Choroid plexus epithelial cell (primary cell): Measurements from ENCODE around the gene MAGOHB.
"Not testable (repeated sequence)": the region's sequence is repeated elsewhere in the genome, so short reads cannot be mapped to it uniquely, and the experiment has no call there.

Experiments used
- DNase-seq: peaks from one replicate; pipeline ENCODE4 v3.0.0-alpha.2; 2010; ENCODE audit warnings: low read depth
- H3K4me3 ChIP-seq: 2 replicates; pipeline ENCODE4 v1.5.1; 2011; ENCODE audit warnings: low read depth, mild to moderate bottlenecking, control low read depth, low read length, moderate library complexity
- TF ChIP-seq, protein P1 (sequence below): conservative IDR thresholded peaks from 2 replicates; pipeline ENCODE4 v1.5.1; 2011; ENCODE audit warnings: low read depth, mild to moderate bottlenecking, control low read depth, inconsistent platforms, low read length, moderate library complexity

The MAGOHB gene

DNA sequence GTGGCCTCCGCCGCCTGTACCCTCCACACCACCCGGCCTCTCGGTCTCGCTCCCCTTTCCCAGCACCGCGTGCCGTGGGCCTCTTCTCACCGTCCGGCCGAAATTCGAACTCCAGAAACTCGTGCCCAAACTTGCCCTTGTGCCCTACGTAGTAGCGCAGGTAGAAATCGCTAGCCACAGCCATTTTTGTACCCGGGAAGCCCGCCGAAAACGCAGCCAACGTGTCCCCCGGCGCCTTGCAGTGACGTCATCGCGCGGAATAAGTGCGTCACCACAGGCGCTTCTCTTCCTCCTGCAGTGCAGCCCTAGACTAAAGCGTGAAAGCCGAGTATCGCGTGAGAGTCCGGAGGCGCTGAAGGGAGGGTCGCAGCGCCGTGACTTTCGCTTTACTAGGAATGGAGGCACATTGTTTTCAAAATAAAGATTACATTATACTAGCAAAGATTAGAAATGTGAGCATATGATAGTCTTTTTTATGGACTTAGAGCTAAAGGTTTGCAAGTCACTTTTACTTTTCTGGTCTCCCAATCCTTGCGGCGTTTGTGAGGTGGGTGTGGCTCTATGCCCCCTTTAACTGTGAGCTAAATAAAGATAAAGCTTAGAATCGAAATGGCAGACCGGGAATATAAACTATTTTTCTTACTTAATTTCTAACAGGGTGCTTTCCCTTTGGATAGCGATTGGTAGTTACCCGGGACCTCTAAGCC lies at the start of gene MAGOHB:
TSS of gene MAGOHB (minus strand) at position 261 of the 707 bp plus-strand sequence. CDS start at position 184, 77 bp downstream.
- H3K4me3 ChIP-seq, result peak within 1 kb of the TSS; percentile 78
- TF ChIP-seq, protein P1, sequence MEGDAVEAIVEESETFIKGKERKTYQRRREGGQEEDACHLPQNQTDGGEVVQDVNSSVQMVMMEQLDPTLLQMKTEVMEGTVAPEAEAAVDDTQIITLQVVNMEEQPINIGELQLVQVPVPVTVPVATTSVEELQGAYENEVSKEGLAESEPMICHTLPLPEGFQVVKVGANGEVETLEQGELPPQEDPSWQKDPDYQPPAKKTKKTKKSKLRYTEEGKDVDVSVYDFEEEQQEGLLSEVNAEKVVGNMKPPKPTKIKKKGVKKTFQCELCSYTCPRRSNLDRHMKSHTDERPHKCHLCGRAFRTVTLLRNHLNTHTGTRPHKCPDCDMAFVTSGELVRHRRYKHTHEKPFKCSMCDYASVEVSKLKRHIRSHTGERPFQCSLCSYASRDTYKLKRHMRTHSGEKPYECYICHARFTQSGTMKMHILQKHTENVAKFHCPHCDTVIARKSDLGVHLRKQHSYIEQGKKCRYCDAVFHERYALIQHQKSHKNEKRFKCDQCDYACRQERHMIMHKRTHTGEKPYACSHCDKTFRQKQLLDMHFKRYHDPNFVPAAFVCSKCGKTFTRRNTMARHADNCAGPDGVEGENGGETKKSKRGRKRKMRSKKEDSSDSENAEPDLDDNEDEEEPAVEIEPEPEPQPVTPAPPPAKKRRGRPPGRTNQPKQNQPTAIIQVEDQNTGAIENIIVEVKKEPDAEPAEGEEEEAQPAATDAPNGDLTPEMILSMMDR, result no peak
- peak; percentile 98 for DNase-seq

DNA sequence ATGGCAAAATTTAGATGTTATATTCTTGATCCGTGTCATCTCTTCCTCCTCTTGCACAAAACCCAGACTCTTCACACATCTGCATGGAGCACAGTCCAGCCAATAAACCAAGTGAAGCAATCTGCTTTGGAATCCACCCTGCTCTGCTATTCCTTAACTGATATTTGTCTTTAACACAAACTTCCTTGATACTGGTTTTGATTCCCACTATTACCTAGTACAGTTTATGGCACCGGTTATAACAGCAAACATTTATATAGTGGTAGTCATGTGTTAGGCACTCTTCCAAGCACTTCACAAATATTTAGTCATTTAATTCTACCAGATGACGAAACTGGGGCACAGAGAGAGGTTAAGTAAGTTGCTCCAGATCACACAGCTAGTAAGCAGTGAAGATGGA lies 47.9 kb upstream of the MAGOHB start:
- DNase-seq, result peak; percentile 23
- H3K4me3 ChIP-seq, result no peak overlapping the region
- TF ChIP-seq, protein P1, result no peak

DNA sequence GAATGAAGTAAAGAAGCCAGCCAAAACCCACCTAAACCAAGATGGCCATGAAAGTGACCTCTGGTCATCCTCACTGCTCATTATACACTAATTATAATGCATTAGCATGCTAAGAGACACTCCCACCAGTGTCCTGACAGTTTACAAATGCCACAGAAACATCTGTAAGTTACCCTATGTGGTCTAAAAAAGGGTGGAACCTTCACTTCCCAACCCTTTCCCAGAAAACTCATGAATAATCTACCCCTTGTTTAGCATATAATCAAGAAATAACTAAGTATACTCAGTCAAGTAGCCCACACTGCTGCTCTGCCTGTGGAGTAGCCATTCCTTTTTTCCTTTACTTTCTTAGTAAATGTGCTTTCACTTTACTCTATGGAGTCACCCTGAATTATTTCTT lies 40.6 kb upstream of the MAGOHB start:
- TF ChIP-seq, protein P1, result no peak
- no peak overlapping the region for H3K4me3 ChIP-seq
- DNase-seq, result no peak

DNA sequence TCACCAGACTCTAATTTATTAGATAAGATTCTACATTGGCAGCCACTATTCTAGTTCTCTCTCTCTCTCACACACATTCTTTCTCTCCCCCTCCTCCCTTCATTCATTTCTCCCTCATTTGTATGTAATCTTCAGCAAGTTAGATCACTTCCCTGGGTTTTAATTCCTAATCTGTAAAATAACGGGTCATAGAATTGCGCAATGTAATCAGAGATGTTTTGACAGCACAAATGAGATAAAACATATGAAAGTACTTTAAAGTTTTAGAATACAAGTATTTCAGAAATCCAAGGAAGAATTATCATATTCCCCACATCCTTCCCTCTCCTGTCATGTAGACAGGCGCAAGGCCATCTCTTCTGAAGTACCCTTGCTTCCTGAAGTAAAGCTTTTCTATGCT lies 38.8 kb upstream of the MAGOHB start:
- no peak overlapping the region for H3K4me3 ChIP-seq
- TF ChIP-seq, protein P1, result no peak
- DNase-seq, result no peak

DNA sequence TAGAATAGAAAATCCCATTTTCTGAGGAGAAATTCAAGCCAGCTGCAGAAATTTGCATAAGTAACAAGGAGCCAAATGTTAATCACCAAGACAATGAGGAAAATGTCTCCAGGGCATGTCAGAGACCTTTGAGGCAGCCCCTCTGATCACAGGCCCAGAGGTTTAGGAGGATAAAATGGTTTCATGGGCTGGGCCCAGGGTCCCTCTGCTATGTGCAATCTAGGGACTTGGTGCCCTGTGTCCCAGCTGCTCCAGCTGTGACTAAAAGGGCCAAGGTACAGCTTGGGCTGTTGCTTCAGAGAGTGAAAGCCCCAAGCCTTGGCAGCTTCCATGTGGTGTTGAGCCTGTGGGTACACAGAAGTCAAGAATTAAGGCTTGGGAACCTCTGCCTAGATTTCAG lies 33.2 kb upstream of the MAGOHB start:
- not testable (repeated sequence) for DNase-seq

DNA sequence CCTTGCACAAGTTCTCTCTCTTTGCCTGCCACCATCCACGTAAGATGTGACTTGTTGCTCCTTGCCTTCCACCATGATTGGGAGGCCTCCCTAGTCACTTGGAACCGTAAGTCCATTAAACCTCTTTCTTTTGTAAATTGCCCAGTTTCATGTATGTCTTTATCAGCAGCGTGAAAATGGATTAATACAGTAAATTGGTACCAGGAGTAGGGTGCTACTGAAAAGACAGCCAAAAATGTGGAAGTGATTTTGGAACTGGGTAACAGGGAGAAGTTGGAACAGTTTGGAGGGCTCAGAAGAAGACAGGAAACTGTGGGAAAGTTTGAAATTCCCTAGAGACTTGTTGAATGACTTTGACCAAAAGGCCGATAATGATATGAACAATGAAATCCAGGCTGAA lies 32.5 kb upstream of the MAGOHB start:
- TF ChIP-seq, protein P1, result no peak
- no peak for DNase-seq
- no peak overlapping the region for H3K4me3 ChIP-seq

More for the DNA sequence above, 33.2 kb upstream of the MAGOHB start:
- H3K4me3 ChIP-seq, result not testable (repeated sequence)

DNA sequence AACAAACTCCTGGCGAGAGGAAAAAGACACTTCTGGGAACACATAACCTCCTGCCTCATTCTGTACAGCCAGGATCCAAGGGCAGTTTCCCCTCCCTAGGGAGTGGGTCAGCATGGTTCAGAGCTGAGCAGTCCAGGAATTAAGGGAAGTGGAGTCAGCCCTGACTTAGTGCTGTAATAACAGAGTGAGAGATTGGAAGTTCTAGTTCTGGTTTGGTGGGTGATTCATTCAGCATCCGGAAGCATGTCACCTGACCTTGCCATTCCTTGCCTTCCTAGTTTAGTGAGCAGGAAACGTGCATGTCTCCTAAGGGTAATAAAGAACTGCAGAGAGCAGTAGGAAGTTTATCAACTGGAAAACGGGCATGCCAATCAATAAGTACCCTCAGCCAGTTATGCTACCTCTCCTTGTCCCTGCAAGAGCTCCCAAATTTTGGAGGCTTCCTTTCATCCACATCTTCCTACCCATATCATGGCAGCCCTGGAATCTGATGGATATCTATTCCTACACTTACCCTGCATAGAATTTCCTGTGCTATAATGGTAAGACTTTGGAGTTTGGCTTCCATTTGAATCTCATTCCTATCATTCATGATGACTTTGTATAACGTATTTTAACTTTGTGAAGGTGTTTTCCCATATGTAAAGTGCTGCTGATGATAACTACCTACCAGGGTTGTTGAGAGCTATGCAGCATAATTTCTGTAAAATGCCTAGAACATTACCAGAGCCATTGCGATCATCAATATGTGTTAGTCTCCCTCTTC lies 28.5 kb upstream of the MAGOHB start:
- peak; percentile 71 for DNase-seq
- TF ChIP-seq, protein P1, result no peak
- no peak overlapping the region for H3K4me3 ChIP-seq
